Activated effector memory CD4-positive, alpha-beta T cell treated with anti-CD3 and anti-CD28 coated beads, Interleukin-2, amount 50 U/mL, for 16 hours (primary cell): Measurements from ENCODE around the gene ANO4.

Experiments used
- DNase-seq: peaks from one replicate; pipeline ENCODE4 v3.0.0-alpha.2; 2020

ANO4 gene

DNA sequence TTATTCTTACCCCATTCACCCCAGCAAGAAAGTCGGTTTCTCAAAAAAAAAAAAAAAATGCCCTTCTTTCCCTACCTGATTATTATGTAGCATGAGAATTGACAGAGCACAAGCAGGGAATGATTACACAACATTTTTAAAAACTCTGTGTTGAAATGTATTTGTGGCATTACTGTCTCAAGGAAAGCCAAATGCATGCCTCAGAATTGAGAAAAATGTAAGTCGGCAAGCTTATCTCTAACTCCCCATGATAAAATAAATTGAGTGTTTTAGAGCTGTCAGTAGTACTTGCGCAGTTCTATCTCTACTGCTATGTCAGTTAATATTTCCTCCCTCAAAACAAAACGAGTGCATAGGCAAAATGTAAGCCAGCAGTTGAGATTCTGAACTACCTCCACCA is 25.7 kb downstream of the ANO4 start:
- no peak for DNase-seq

DNA sequence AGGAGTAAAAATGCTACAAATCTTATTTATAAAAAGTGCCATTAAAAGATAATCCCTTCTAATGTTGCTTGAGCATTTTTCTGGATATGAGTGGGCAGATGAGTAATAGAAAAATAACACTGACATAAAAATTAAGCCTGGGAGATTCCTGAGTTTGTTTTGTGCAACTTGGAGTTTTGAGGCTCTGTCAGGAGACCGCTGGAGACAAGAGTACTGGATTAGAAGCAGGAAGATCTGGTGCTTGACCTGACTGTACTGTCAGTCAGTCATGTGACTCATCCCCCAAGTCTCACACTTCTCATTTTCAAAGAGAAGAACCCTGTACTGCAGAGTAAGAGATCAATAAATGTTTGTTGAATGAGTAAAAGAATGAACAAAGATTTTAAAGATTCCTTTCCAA is 29.4 kb downstream of the ANO4 start:
- no peak for DNase-seq

DNA sequence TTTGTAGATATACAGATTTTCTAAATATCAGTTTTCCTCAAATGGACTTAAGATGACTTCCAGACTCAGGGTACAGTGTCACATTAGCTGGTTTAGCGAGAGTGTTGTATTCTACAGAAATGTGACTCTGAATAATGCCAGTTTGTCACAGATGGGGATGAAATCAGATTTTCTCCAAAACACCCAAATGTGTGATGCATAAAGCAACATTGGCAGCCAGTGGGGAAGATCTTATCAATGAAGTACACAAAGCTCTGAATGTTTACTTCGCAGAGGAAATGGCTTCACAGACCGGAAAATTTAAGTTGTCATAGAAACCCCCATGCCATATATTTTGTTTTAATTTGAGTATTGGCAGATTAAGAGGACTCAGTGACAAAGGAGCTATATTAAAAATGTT is 29.9 kb downstream of the ANO4 start:
- no peak for DNase-seq

DNA sequence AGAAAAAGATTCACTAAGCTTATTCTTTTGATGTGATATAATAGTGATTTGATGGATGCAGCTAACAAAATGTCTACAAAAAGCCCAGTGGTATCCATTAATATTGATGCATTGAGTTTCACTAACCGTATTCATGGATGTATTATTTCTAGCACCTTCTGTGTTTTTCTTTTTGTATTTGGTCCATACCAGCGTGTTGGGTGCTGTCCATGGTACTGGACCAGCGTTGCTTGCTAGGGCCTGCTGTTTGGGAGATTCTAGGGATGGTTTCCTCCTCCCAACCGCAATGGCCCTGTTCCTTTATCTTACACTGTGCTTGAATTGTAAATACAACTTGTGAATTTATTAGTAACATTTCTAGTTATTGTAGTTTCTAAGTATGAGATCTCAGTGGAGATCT is 31.7 kb downstream of the ANO4 start:
- DNase-seq, result no peak

DNA sequence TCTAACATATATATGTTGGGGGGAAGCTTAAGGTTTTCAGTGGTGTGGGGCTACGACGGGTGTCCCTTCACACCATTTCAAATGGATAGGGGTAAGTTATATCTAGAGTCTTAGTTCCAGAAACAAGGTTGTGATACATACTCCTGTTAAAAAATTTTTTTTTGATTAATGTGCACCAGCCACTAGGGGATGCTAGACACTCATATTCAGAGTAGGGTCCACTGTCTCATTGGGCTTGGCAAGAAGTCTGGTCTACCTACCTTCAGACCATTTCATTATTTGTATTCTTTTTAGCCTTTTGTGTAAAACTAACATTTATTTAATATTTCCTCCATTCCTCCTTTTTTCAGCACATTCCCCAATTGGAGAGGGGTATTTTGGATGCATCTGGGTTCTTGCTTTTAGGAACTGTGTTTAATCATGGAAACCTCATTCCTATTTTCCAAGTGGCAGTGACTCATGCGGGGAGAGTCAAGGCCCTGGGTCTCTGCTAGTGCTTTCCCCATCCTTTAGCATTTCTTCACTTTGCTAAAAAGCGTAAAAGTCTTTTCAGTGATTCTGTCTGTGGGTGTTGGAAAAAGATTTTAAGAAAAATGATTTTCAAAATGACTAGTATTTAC is 33.4 kb downstream of the ANO4 start:
- DNase-seq, result no peak

DNA sequence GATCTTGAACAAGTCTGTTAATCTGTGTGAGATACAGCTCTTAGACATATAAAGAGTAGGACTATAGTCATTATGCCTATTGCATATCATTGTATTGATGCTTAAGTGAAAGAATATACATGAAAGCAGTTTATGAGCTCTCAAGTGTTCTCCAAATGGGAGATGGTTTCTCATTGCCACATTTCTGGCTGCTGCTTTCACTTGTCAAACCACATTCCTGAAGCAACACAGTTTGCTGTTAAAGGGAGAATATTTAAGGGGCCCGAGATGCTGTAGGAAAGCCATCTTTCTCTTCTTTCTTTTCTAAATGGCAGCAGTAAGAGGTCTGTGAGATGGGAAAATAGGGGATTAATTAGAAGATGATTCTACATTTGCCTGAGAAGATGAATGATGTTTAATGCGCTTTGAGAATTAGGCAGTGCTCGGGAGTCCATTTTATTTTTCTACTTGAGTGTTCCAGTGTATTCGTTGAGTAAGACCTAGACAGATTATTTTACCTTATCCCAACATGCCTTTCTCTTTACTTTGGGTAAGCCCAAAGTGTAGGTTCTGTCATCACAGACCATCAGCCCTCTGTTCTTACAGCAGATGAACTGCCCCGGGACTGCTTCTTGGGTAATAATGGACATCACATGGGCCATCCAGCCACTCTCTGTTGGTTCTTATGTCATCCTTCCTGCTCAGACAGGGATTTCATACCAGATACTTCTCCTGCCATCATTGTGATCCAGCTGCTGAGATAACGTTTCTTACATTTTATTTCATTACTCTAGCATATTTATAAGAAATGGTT is 35.6 kb downstream of the ANO4 start:
- no peak for DNase-seq

DNA sequence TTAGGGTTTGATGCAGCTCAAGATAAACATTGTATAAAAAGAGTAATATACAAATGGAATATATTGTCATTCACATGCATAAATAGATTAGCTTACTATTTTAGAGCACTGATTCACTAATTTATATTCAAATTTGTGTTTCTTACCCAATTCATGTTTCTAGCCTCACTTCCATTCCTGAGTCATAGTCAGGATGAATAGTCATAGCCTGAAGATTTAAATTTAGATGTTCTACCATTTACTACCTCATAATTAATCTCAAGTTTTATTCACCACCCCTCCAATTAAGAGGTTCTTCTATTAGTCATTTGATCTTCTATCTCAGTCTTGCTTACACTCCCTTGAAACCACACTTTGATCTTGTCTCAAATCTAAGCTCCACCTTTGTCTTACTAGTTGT is 38.7 kb downstream of the ANO4 start:
- no peak for DNase-seq

DNA sequence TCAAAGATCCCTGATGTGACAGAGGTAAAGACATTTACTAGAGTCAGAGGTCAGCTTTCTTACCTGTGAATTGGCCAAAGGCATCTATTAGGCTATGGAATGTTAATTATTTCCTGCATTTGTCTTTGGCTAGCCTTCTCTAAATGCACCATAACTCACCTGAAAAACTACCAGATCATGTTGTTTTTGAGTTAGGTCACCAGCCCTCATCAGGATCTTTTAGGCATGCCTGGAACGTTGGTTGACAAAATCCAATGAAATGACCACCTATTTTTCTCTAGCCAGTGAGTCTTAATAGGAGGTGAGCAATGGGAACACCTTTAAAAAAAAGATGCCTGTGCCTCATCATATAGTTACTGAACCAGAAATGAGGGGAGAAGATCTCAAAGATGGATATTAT is 46.2 kb downstream of the ANO4 start:
- DNase-seq, result no peak

DNA sequence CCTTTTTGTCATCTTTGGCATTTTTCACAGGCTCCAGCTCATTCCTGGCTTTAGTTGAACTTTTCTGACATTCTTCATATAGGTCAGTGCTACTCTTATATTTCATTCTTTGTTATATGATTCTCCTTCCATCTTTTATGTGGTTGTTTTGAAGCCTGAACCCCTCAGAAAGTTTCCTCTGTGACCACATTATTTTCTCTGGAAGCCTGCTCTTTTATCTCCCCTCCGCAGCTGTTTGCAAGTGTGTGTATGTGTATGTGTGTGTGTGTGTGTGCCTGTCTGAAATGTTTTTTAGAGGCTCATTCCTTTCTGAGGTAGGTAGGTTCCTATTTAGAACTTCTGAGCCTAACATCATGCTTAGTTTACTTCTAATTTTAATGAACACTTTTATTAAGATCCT is 47.6 kb downstream of the ANO4 start:
- no peak for DNase-seq

DNA sequence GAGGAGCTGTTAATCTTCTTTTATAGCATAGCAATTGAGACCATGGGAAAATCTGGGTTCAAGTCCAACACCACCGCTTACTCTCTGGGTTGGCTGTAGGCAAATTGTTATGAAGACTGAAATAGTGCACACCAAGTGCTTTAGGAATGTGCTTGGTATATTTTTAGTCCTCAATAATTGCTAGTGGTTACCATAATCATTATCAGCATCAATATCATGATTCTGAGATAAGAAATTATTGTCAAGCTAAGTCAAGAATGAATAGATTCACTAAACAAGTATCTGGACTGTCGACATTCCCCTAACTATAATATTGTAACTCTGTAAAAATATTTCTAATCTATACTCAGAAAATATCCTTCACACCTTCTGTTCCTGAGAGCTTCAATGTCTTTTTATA is 48.5 kb downstream of the ANO4 start:
- DNase-seq, result no peak

DNA sequence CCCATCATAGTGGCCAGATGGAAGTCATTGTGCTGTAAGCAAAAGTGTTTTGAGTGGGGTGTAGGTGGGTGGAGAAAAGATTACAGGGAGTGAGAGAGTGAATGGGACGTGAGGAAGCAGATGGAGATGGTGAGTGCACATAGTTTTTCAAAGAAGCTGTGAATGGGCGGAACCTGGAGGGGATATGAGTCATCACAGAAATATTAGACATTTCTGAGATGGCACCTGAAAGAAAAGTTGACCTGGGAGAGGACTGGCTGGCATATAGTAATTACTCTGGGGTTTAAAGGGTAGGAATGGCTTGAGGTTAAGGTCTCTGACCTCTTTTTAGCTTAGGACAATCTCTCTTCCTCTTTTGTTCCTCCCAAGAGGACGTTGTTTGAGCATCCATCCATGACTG is 50.5 kb downstream of the ANO4 start:
- DNase-seq, result no peak

DNA sequence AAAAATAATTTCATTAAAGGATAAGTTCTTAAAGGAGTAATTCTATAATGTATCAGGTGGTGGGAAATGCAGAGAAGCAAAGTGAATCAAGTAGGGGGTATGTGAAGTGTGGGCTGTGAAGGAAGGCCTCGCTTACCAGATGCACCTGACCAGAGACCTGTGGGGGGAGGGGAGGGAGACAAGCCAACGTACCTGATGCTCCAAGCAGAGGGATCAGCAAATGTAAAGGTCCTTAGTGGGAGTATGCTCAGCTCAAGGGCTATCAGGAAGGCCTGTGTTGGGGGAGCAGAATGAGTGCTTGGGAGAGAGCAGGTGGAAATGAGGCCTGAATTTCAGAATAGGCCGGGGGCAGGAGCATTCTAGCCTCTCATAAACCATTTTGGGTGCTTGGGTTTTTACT is 57.1 kb downstream of the ANO4 start:
- no peak for DNase-seq

DNA sequence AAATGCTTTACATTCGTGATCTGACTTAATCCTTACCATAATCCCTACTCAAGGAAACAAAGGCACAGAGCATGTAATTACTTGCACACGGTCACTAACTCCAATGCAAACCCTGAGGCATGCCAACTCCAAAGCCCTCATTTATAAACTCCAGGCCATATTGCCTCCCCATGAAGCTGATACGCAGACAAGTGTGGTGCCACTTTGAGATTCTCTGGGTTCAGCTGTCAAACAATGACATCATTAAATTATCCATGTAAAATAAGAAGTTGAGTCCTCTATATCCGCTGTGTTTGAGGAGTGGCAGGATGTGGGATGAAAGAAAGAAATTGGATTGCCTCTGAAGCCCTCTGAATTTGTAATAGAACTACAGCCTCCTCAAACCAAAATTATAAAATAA is 62.8 kb downstream of the ANO4 start:
- no peak for DNase-seq

DNA sequence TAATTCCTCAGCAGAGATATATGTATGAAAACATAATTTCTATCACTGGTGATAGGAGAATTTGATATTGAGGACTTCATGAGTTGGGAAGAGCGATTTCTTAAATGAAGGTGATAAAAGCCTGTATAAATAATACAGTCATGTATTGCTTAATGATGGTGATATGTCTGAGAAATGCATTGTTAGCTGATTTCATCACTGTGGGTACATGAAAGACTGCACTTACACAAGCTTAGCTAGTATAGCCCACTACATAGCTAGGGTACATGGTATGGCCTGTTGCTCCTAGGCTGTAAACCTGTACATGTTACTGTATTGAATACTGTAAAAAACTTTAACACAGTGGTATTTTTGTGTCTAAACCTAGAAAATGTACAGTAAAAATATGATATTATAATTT is 63.4 kb downstream of the ANO4 start:
- DNase-seq, result no peak

DNA sequence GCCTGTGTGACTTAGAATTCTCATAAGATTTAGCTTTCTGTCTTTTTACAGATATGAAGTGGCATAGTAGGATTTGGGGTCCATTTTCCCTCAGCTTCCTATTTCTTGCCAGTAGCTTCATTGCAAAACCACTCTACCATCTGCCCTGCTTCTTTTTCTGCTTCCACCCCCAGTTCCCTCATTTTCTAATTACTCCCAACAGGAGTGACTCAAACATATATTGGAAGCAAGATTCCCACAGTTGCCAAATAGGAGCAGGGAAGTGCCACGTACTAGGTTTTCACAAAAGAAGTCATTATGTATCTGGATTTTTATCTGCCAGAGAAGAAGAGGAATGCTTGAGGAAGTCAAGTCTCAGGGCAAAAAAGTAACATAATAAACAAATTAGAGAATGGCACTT is 64.1 kb downstream of the ANO4 start:
- no peak for DNase-seq

DNA sequence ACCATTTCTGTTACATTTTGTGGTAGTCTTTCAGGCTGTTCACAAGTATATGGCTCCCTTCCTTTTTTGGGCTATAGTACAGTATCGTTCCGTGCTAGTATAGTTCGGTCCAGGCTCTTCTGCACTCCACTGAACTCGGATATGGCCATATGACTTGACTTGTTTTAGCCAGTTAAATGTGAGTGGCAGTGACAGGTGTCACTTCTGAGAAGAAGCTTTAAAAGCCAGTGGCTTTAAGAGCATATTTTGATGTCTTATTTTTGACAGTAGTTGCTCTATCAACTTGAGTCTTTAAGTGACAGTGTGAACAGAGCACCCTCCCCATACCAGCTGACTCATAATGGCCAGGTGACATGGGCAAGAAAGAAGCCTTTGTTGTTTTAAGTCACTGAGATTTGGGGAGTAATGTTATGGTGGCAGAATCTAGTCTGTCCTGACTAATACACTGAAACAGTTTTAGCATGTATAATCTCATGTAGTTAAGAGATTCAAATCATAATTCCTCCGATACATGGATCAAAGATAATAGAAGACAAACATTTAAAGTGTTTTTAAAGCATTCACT is 64.6 kb downstream of the ANO4 start:
- DNase-seq, result no peak

DNA sequence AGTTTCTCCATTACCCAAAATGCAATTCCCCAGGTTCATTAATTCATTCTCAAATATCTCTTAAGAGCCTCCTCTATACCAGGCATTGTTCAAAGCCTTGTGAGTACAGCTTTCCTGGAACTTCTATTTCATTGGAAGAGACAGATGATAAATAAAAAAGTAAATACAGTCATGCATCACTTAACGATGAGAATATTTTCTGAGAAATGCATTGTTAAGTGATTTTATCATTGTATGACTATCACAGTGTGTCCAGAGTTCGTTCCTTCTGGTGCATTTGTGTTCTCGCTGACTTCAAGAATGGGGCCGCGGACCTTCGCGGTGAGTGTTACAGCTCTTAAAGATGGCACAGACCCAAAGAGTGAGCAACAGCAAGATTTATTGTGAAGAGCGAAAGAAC is 66.0 kb downstream of the ANO4 start:
- DNase-seq, result no peak

DNA sequence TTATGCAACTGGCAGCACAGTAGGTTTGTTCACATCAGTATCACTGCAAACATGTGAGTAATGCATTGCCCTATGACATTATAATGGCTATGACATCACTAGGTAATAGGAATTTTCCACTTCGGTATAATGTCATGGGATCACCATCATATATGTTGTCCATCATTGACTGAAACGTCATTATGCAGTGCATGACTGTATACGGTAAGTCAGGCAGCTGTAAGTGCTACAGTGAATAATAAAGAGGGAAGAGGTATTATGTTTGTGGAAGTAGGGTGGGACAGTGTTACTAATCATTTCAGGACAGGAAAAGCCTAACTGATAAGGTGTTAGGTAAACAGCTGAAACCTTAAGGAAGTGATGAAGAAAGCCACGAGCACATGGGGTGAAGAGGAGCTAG is 68.1 kb downstream of the ANO4 start:
- no peak for DNase-seq

DNA sequence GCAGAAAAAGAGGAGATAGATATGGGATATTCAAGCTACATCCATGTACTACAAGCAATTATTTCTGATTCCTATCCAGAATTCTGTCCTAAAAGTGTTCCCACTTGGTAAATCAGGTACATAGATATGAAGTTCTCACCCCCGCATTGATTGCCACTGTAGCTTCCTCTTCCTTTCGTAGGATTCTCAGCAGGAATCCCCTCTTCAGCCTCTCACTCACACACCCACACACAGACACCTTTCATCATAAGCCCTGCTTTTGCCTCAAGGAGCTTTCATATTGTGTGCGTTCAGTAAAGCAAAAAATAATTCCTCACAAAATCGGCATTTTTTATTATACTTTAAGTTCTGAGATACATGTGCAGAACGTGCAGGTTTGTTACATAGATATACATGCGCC is 69.8 kb downstream of the ANO4 start:
- no peak for DNase-seq

DNA sequence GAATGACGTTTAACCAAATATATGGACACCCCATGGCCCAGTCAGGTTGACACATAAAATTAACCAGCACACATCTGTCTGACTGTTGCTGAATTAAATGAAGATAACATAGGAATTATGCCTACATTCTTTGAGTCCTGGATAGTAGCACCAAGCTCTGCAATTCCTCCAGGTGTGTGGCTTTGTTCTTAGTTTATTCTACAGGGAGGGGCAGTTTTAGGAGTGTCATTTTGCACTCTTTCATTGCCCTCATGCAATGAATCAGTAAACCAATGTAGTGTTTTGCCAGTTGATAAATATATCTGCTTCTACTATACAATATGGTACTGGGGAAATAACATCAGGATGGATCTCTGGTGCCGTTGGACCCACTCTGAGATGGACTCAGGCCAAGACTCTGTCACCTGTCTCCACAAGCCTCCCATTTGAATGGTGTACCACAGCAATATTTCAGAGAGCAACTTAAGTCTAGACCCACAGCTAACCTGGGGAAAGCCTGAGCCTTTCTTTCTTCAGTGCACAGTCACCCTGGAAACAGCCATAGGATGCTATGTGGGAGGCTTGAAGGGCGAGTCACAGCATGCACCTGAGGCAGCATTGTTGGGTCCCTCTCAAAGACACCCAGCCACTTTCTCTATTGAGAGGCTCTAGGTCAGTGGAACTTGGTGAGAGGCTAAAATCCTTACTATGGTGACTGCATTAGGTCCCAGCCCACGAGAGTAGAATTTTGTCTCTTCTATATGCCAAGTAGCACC is 73.2 kb downstream of the ANO4 start:
- no peak for DNase-seq

DNA sequence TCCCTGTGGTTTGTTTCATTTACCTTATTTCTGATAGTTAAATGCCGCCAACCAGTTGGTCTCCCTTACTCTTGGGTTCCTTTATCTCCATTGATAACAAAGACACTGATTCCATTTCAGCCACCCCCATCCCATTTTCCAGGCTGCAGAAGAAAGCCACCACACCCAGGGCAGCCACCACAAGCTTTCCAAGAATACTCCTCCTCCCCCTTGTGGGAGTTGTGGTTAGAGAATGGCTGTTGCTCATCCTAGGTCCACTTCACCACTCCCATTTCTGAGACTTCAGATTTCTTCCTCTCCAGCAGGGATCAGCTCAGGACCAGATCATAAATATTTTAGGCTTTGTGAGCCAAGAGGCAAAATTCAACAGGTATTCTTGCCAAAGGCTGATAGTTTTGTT is 73.9 kb downstream of the ANO4 start:
- no peak for DNase-seq

DNA sequence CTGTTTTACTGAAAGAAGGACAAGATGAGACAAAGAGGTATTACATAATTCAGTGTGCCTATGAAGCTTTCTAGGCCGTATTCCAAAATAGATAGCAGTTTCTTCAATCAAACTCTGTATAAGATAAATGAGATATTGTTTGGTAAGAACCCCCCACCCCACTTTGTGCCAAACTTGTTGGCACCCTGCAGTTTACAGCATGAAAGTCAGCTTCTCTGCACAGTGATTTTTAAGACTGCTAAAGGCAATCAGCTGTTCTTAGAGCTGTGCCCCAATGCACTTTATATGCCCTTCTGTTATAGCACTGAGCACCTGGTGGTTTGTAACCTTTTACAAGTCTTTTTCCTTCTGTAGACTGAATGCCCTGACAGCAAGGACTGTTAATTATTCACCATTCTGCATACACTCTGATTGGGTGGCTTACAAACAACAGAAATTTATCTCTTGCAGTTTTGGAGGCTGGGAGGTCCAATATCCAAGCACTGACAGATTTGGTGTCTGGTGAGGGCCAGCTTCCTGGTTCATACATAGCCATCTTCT is 76.7 kb downstream of the ANO4 start:
- DNase-seq, result no peak

DNA sequence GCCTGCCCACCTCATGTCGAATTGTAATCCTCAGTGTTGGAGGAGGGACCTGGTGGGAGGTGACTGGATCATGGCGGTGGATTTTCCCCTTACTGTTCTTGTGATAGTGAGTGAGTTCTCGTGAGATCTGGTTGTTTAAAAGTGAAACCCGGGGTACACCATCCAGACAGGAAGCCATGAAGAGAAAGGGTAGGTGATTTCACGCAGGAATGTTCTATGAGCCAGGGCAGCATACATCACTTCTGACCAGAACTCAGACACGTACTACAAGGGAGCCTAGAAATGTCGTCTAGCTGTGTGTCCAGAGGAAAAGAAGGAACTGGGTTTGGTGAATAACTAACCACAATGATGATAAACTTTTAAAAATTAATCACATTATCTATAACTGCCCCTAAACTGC is 80.6 kb downstream of the ANO4 start:
- DNase-seq, result no peak

DNA sequence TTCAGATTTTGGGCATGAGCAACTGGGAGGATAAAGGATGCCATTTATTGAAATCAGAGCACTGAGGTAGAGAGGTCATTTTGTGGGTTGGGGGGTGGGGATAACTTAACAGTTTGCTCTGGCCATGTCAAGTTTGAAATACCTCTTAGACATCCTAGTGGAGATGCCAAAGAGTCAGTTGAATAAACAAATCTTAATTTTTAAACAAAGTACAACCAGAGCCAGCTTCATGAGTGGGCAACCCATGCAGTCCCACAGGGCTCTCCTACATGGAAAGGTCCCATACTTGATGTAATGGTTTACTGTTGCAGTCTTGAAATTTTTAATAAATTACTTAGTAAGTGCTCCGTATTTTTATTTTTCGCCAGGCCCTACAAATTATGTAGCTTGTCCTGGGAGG is 81.2 kb downstream of the ANO4 start:
- no peak for DNase-seq
